ENCODE data around the gene HIRA.
A peak's percentile ranks its signal among the peaks of the same experiment; 100 is the strongest.
"Not testable (repeated sequence)": the region's sequence is repeated elsewhere in the genome, so short reads cannot be mapped to it uniquely, and the experiment has no call there.

Gene HIRA

GRCh38 chr22:19325296-19325948 lies 106.1 kb downstream of the HIRA start:
- DNase-seq (ENCODE audit: low read depth) = no peak

DNA sequence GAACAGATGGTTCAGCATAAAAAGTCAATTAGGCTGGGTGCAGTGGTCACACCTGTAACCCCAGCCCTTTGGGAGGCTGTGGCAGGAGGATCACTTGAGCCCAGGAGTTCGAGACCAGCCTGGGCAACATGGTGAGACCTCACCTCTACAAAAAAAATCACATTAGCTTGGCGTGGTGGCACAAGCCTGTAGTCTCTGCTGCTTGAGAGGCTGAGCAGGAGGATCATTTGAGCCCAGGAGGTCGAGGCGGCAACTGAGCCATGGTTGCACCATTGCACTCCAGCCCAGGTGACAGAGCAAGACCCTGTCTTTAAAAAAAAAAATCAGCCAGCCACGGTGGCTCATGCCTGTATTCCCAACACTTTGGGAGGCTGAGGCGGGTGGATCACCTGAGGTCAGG lies 108.1 kb downstream of the HIRA start:
- not testable (repeated sequence) for DNase-seq (ENCODE audit: low read depth)

DNA sequence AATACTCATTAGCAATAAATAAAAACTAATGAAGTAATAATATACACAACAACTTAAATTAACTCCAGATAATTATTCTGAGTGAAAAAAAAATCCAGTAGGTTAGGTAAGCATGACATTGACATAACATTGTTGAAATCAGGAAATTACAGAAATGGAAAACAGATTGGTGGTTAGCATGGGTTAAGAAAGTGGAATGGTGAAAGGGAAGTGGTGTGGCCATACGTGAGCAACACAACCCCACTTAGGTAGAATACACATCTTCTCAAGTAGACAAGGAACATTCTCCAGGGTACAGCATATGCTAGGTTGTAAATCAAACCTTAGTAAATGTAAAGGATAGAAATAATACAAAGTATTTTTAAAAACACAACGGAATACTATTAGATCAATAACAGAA lies 109.8 kb downstream of the HIRA start:
- no peak for DNase-seq (ENCODE audit: low read depth)

DNA sequence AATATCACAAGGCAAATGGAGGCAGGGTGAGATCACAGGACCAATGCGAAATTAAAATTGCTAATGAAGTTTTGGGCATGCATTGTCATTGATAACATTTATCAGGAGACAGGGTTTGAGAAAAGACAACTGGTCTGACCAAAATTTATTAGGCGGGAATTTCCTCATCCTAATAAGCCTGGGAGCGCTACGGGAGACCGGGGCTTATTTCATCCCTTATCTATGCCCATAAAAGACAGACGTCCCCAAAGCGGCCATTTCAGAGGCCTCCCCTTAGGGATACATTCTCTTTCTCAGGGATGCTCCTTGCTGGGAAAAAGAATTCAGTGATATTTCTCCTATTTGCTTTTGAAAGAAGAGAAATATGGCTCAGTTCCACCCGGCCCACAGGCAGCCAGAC lies 111.4 kb downstream of the HIRA start:
- DNase-seq (ENCODE audit: low read depth) = not testable (repeated sequence)

GRCh38 chr22:19319281-19319680 lies 112.3 kb downstream of the HIRA start:
- no peak for DNase-seq (ENCODE audit: low read depth)

GRCh38 chr22:19317865-19318264 lies 113.7 kb downstream of the HIRA start:
- DNase-seq (ENCODE audit: low read depth) = no peak

DNA sequence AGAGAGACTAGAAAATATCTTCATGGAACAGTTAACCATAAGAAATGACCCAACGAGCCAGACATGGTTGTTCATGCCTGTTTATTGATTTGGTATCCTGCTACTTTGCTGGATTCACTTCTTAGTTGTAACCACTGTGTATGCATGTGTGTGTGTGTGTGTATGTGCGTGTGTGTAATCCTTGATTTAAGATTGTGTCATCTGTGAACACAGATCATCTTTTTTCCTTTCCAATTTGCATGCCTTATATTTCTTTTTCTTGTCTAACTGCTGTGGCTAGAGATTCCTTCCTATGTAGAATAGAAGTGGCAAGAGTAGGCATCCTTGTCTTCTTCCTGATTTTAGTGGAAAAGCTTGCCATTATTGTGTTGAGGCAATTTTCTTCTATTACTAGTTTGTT lies 123.7 kb downstream of the HIRA start:
- no peak for DNase-seq (ENCODE audit: low read depth)

- DNase-seq (ENCODE audit: low read depth) = not testable (repeated sequence)
Measured at GRCh38 chr22:19306535-19306934, 125.0 kb downstream of the HIRA start.

DNA sequence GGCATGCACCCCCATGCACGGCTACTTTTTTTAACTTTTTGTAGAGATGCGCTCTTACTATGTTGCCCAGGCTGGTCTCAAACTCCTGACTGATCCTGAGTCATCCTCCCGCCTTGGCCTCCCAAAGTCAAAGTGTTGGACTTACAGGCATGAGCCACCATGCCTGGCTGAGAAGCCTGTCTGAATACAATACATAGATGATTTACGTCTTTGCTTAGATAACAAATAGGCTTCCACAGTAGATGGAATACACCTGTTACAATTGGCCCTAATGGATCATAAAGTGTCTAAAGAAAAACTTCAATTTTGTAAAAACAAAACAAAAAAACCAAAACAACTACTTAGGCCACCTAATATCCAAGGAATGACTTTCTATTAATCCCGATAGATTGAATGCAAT lies 127.0 kb downstream of the HIRA start:
- DNase-seq (ENCODE audit: low read depth) = no peak

- no peak for DNase-seq (ENCODE audit: low read depth)
Measured at GRCh38 chr22:19303785-19304184, 127.7 kb downstream of the HIRA start.

GRCh38 chr22:19295733-19296132 lies 135.8 kb downstream of the HIRA start:
- DNase-seq (ENCODE audit: low read depth) = no peak

DNA sequence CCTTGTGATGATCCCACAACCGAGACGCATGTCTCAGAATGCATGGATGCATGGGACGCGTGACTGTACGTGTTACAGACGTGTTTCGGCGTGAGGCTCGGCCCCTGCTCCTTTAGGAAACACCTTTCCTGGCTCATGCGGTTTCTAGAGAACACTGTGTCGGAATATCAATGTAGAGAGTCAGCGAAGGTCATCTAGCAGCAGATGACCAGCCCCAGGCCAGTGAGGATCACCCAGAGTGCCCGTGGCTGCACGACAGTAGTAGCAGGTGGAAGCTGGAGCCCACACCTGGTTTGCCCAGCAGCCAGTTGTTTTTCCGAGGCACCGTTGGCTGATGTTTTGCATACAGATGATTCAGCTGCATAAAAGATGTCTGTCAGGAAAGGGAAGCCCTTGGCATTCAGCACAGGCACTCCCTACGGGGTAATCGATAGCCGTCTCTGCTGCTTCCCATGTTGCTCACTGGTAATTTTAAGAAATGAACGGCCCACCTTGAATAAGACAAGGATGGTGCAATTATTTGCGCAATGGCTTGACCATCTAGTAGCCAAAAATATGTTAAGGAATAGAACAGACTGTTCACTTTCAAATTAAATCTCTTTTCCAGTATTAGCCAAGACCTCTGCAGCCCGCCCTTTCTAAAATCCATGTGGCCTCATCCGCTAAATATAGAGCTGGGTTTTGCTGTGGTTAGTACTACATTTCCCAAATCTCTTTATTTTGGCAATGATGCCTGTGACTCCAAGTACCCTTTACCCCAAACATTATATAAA lies 138.9 kb downstream of the HIRA start:
- DNase-seq (ENCODE audit: low read depth) = no peak

- peak; percentile 54 for DNase-seq (ENCODE audit: low read depth)
Measured at GRCh38 chr22:19291580-19292457, 139.7 kb downstream of the HIRA start, which contains the start of gene CLTCL1. Gene CLTCL1 (minus strand): TSS chr22:19291719. CDS start chr22:19291641, 78 bp downstream.

DNA sequence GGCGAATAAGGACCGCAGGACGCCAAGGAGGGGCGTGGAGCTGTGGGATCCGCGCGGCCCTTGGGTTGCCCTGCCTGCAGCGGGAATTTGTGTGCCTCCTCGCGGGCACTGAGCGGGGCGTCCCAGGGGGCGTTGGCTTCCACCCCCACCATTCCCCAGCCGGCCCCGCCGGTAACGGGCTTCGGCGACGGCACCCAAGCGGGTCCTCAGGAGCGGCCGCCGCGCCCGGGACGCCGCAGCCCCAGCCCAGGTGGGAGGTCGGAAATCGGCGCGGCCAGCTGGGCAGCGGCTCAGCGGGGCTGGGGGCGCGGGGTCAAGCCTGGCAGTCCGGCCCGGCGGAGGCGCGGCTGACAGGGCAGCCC lies 140.3 kb downstream of the HIRA start:
- no peak for DNase-seq (ENCODE audit: low read depth)

DNA sequence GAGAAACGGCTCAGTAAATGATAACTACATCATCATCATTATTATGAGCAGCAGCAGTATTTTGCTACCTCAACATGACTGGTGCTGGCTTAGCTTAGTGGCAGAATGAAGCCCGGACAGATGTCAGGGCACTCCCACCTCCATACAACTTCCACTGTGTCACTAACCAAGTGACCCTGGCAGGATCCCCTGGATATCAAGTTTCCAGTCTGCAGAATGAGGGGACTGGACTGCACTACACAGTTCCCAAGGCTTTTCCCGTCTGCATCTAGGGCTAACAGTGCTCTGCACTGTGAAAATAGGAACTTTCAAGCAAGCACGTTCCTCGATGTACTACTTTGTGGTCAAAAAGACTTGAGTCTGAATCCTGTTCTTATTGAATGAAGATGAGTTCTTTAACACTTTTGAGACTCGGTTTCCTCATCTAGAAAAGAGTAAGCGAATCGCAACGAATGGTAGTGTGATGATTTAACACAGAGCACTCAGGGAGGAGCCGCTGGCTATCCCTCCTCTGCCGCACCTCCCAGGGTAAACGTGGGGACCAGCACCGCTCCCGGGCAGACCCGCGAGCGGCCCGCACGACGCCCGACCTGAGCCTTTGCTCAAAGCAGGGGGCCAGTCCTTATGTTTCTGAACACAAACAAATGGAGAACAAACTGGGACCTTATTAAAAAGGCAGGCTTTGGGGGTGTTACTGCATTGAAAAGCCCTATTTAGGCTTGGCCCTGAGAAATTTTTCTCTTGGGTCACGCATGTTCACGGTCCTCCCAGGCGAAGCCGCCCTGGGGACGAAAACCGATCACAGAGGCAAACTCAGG lies 140.9 kb downstream of the HIRA start:
- DNase-seq (ENCODE audit: low read depth) = no peak

GRCh38 chr22:19289475-19290161 lies 141.9 kb downstream of the HIRA start:
- no peak for DNase-seq (ENCODE audit: low read depth)

GRCh38 chr22:19287889-19288288 lies 143.6 kb downstream of the HIRA start:
- no peak for DNase-seq (ENCODE audit: low read depth)

- no peak for DNase-seq (ENCODE audit: low read depth)
Measured at GRCh38 chr22:19287076-19287707, 144.3 kb downstream of the HIRA start.

DNA sequence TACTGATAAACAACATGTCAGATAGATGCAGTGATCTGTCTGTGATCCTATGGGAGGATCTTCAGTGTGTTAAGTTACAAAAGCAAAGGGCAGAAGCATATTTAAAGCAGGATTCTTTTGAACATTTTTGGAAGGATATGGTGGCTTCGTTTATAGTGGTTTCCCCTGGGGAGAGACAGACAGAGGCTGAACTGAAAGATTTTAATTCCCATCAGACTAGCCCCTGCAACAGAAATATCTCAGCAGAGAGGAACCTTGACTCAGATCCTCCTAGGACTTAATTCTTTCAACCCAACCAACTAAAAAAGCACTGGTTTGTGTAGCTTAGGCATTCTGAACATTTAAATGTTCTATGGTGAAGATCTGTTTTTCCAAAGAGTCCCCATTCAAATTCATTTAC lies 145.7 kb downstream of the HIRA start:
- DNase-seq (ENCODE audit: low read depth) = no peak
